CD4-positive, alpha-beta T cell (primary cell): ENCODE results near the gene ADIPOR2. TPM values are rescaled to one million over a fixed set of nuclear protein-coding genes. Genes with fewer than 3 reads are reported as not detected.

ENCODE experiments used
- ATAC-seq: fragments of 200-7000 bp; cut with Tn5 transposase; one replicate; pipeline ENCODE4 v1.10.0; 2022; ENCODE audit warnings: mild to moderate bottlenecking; ENCODE audit not compliant: poor library complexity
- CTCF ChIA-PET: fragments of 350-600 bp; sonication (Branson Sonifier 250); formaldehyde crosslinking; loops from one replicate; lab custom pipeline; 2021; ENCODE audit warnings: antibody characterized with exemption, inconsistent platforms; lab: Charles Lee
- POLR2A ChIA-PET: fragments of 350-600 bp; sonication (Branson Sonifier 250); formaldehyde crosslinking; loops from one replicate; lab custom pipeline; 2021; ENCODE audit warnings: antibody characterized with exemption, inconsistent platforms; lab: Charles Lee
- DNase-seq, 14 experiments: peaks; one replicate each; pipeline ENCODE4 v3.0.0-alpha.2; 2013 to 2020; ENCODE audit warnings: mixed read lengths in 2 of 14
- H3K27ac ChIP-seq, 2 donors: one replicate each; pipeline versions ENCODE4 v1.5.1 to v1.7.0; 2013; ENCODE audit warnings: low read length in 2 of 2, low read depth in 1 of 2, mild to moderate bottlenecking in 1 of 2
- H3K27me3 ChIP-seq, 2 experiments: 1 replicate in 1 of 2; 2 replicates in 1 of 2; pipeline versions ENCODE4 v1.6.1 to v1.7.0; 2013; ENCODE audit warnings: low read length in 2 of 2, control low read depth in 1 of 2, mild to moderate bottlenecking in 1 of 2, moderate library complexity in 1 of 2; ENCODE audit not compliant: insufficient read depth in 2 of 2, control insufficient read depth in 1 of 2
- H3K36me3 ChIP-seq: one replicate; pipeline ENCODE4 v1.6.1; 2013; ENCODE audit warnings: low read length, control low read depth; ENCODE audit not compliant: insufficient read depth
- H3K4me1 ChIP-seq: one replicate; pipeline ENCODE4 v1.6.1; 2013; ENCODE audit warnings: low read length, control low read depth; ENCODE audit not compliant: insufficient read depth
- H3K4me3 ChIP-seq: one replicate; pipeline ENCODE4 v1.5.1; 2013; ENCODE audit warnings: mild to moderate bottlenecking, low read length, moderate library complexity
- H3K9me3 ChIP-seq, 2 experiments: 1 replicate in 1 of 2; 2 replicates in 1 of 2; pipeline versions ENCODE4 v1.6.1 to v1.7.0; 2013; ENCODE audit warnings: low read length in 2 of 2, mild to moderate bottlenecking in 2 of 2, control low read depth in 1 of 2, moderate library complexity in 1 of 2; ENCODE audit not compliant: control insufficient read depth in 1 of 2, insufficient read depth in 1 of 2
- H3K27ac Mint-ChIP-seq: one replicate; pipeline ENCODE4 v1.8.0; 2020; ENCODE audit warnings: mixed read lengths
- H3K27me3 Mint-ChIP-seq: one replicate; pipeline ENCODE4 v1.8.0; 2021; ENCODE audit warnings: mixed read lengths
- H3K36me3 Mint-ChIP-seq: one replicate; pipeline ENCODE4 v1.8.0; 2021; ENCODE audit warnings: low read depth, mixed read lengths
- H3K4me1 Mint-ChIP-seq: one replicate; pipeline ENCODE4 v1.8.0; 2021; ENCODE audit warnings: low read depth, mixed read lengths
- H3K4me3 Mint-ChIP-seq: one replicate; pipeline ENCODE4 v1.8.0; 2020; ENCODE audit warnings: mild to moderate bottlenecking, mixed read lengths
- H3K9me3 Mint-ChIP-seq: one replicate; pipeline ENCODE4 v1.8.0; 2020; ENCODE audit warnings: mixed read lengths
- CTCF ChIP-seq: fragments of 200-600 bp; IDR thresholded peaks from one replicate; pipeline ENCODE4 v1.8.0; 2022; ENCODE audit warnings: antibody characterized with exemption, mild to moderate bottlenecking
- intact Hi-C, 2 experiments: fragments of 100-400 bp; cut with DNase I in 1 of 2; cut with micrococcal nuclease in 1 of 2; formaldehyde crosslinking; loops; one replicate each; pipeline versions ENCODE4 v1.15.1 to v1.9.0; 2023 to 2025; cut with DNase I, micrococcal nuclease
- total RNA-seq, 174 experiments: library from RNA in 2 of 174; stranded (reverse) in 2 of 174; gene quantifications; one replicate each; pipeline ENCODE4 v1.2.3 and lab custom pipeline; 2021 to 2026

Gene ADIPOR2
- total RNA-seq, 2 experiments from 2014 or later, result 12.5 to 12.6 TPM

GRCh38 chr12:1777798-1778197 lies 86.9 kb downstream of the ADIPOR2 start:
- Histone ChIP-seq H3K9me3 (no peaks in the 10 kb centered on the region), H3K27me3 (no peaks in the 10 kb centered on the region), H3K4me1 (no peaks in the 10 kb centered on the region), H3K4me3 (no peak overlapping the region), H3K27ac (no peak overlapping the region), H3K36me3 (peaks cover 46% of the 10 kb centered on the region)
- POLR2A ChIA-PET, result no interaction called here
- H3K36me3 Mint-ChIP-seq, result peaks cover 83% of the 10 kb centered on the region
- no peak overlapping the region for H3K27ac Mint-ChIP-seq
- no peaks in the 10 kb centered on the region for H3K9me3 Mint-ChIP-seq
- ATAC-seq (no peak), DNase-seq (no peak)
- no peaks in the 10 kb centered on the region for H3K4me1 Mint-ChIP-seq
- no peak overlapping the region for H3K4me3 Mint-ChIP-seq
- intact Hi-C loops, result no loop called here
- no peaks in the 10 kb centered on the region for H3K27me3 Mint-ChIP-seq
- TF ChIP-seq CTCF, result no peak
- CTCF ChIA-PET, result no interaction called here

GRCh38 chr12:1778911-1779310 lies 88.0 kb downstream of the ADIPOR2 start:
- H3K4me1 Mint-ChIP-seq, result no peaks in the 10 kb centered on the region

GRCh38 chr12:1779783-1780182 lies 88.9 kb downstream of the ADIPOR2 start:
- Mint-ChIP-seq H3K4me1 (no peaks in the 10 kb centered on the region), H3K27ac (no peak overlapping the region), H3K4me3 (no peak overlapping the region), H3K36me3 (peaks cover 86% of the 10 kb centered on the region), H3K27me3 (no peaks in the 10 kb centered on the region), H3K9me3 (no peaks in the 10 kb centered on the region)
- H3K27me3 ChIP-seq, result no peaks in the 10 kb centered on the region
- CTCF ChIA-PET, result interaction anchor here (1.3 to 1.5 kb wide), 2 partner anchors 11 to 16 kb away, joined by 5 read pairs; no protein-coding TSS in a partner anchor
- no peaks in the 10 kb centered on the region for H3K4me1 ChIP-seq
- no peaks in the 10 kb centered on the region for H3K9me3 ChIP-seq
- H3K36me3 ChIP-seq, result peaks cover 50% of the 10 kb centered on the region
- H3K27ac ChIP-seq, result no peak overlapping the region
- ATAC-seq (no peak), DNase-seq (no peak)
- POLR2A ChIA-PET, result interaction anchor here (0.8 kb wide), 1 partner anchor 118 kb away, joined by 3 read pairs; no protein-coding TSS in a partner anchor
- H3K4me3 ChIP-seq, result no peak overlapping the region
- intact Hi-C loops, result no loop called here
- TF ChIP-seq CTCF, result no peak

More at GRCh38 chr12:1778911-1779310, 88.0 kb downstream of the ADIPOR2 start:
- no peak overlapping the region for H3K4me3 ChIP-seq
- peaks cover 83% of the 10 kb centered on the region for H3K36me3 Mint-ChIP-seq
- POLR2A ChIA-PET, result no interaction called here
- no peaks in the 10 kb centered on the region for H3K9me3 ChIP-seq
- H3K27me3 Mint-ChIP-seq, result no peaks in the 10 kb centered on the region
- no peak for ATAC-seq
- no peaks in the 10 kb centered on the region for H3K4me1 ChIP-seq
- no peak for TF ChIP-seq CTCF
- no peak overlapping the region for H3K27ac ChIP-seq
- DNase-seq, result no peak
- H3K36me3 ChIP-seq, result peaks cover 45% of the 10 kb centered on the region
- H3K27me3 ChIP-seq, result no peaks in the 10 kb centered on the region
- intact Hi-C loops, result no loop called here
- no peaks in the 10 kb centered on the region for H3K9me3 Mint-ChIP-seq
- H3K27ac Mint-ChIP-seq, result no peak overlapping the region
- H3K4me3 Mint-ChIP-seq, result no peak overlapping the region
- CTCF ChIA-PET, result interaction anchor here (1.0 to 1.5 kb wide), 2 partner anchors 12 to 17 kb away, joined by 3 to 5 read pairs; no protein-coding TSS in a partner anchor
